SH-SY5Y (cell line): ENCODE results near the gene RAPGEF2.

ENCODE experiments used
- GATA2 ChIP-seq: IDR thresholded peaks from 2 replicates; pipeline ENCODE4 v1.6.1; 2011; ENCODE audit warnings: mild to moderate bottlenecking, low read depth, low read length
- GATA3 ChIP-seq: IDR thresholded peaks from 2 replicates; pipeline ENCODE4 v1.6.1; 2011; ENCODE audit warnings: low read depth, mild to moderate bottlenecking, low read length, moderate library complexity

DNA sequence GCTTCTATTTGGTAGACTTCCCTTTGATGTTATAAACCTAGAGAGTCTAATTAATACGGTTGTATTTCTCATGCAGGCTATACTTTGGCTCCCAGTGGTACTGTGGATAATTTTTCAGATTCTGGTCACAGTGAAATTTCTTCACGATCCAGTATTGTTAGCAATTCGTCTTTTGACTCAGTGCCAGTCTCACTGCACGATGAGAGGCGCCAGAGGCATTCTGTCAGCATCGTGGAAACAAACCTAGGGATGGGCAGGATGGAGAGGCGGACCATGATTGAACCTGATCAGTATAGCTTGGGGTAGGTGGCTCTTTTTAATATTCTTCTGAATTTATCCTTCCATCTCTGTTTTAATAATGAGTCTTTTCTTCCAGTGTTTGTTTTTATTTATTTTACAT is 249.7 kb downstream of the RAPGEF2 start:
- TF ChIP-seq GATA2 (no peak), GATA3 (no peak)
